Measurements from ENCODE around the gene SAMD5. TPM values are rescaled to one million over a fixed set of nuclear protein-coding genes. Genes with fewer than 3 reads are reported as not detected.

SAMD5 gene
- total and polyA plus RNA-seq, 2 donors from 2014 or later = 9.2 to 11.1 TPM

DNA sequence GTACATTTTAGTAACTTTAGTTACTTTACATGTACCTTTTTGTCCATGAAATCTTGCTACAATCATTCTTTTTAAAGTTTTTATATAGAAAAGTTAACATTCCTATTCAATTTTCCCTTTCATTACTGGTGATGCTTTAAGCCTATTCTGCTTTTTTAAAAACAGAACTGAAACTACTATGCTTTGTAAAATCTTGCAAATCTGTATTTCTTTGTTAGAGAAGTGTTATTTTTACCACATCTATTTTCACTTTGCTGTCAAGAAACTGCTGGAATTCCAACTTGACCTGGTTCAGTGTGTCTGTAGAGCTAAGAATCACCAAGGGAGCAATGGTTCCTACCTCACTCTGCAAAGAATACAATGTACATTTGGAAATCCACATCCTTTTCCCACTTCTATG, 21.8 kb upstream of the SAMD5 start:
- TF ChIP-seq, protein P1, sequence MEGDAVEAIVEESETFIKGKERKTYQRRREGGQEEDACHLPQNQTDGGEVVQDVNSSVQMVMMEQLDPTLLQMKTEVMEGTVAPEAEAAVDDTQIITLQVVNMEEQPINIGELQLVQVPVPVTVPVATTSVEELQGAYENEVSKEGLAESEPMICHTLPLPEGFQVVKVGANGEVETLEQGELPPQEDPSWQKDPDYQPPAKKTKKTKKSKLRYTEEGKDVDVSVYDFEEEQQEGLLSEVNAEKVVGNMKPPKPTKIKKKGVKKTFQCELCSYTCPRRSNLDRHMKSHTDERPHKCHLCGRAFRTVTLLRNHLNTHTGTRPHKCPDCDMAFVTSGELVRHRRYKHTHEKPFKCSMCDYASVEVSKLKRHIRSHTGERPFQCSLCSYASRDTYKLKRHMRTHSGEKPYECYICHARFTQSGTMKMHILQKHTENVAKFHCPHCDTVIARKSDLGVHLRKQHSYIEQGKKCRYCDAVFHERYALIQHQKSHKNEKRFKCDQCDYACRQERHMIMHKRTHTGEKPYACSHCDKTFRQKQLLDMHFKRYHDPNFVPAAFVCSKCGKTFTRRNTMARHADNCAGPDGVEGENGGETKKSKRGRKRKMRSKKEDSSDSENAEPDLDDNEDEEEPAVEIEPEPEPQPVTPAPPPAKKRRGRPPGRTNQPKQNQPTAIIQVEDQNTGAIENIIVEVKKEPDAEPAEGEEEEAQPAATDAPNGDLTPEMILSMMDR (IDR thresholded peaks at IDR 0.05; ENCODE audit: borderline replicate concordance, extremely low read depth, insufficient read depth) = no peak

DNA sequence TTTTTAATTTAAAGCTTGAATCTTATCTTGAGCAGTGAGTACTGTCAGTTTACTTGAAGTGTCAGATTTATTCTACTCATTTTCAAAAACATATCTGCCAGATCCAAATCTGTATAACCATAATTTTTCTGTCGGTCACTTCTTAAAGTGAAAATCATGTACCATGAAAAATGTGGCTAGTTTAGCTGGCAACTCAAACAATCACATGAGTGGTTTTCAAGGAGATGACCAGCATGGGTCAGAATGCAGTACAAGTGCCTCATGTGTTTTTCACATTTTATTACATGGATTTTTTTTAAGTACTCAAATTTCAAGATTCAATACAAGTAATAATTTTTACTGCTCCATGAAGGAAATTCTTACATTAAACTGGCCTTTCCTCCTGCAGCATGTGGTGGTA, 11.0 kb upstream of the SAMD5 start:
- intact Hi-C loops (cut with DNase I) = no loop called here
- DNase-seq = no peak

More for the DNA sequence above, 21.8 kb upstream of the SAMD5 start:
- Histone ChIP-seq H3K27me3 (ENCODE audit: control insufficient read depth, insufficient read depth, low read length) (no peaks in the 10 kb centered on the region), H3K36me3 (ENCODE audit: control insufficient read depth in 2 of 3, insufficient read depth in 3 of 3, low read length in 3 of 3) (no peaks in the 10 kb centered on the region), H3K4me1 (ENCODE audit: control insufficient read depth in 2 of 3, insufficient read depth in 2 of 3, low read depth in 1 of 3, low read length in 3 of 3) (no peaks in the 10 kb centered on the region), H3K27ac (ENCODE audit: low read depth in 2 of 2, low read length in 2 of 2) (no peak overlapping the region), H3K4me3 (ENCODE audit: low read length in 3 of 3) (no peak overlapping the region), H3K9ac (ENCODE audit: low read length in 3 of 3) (no peak overlapping the region), H3K9me3 (ENCODE audit: control insufficient read depth in 2 of 3, insufficient read depth in 1 of 3, low read length in 3 of 3) (no peaks in the 10 kb centered on the region)
- intact Hi-C loops (cut with DNase I) = no loop called here
- DNase-seq (no peak), FAIRE-seq (no peak)

DNA sequence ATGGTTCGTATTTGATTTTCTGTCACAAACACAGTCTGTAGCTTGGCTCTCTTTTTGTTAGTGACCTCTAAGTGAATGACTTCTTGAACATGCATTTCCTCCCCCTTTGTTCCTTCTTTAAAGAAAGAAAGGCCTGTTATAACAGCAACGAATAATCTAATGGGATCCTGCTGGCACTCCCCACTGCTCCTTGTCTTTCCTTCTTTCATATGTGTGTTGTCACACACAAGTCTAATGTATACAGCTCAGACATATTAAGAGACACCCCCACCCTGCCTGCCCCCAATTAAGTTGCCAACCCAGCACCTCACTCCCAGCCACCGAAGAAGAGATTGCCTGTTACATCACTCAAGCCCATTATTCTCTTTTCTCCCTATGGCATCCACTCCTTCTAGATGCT, 4.9 kb upstream of the SAMD5 start:
- Histone ChIP-seq H3K9ac (ENCODE audit: low read length in 3 of 3) (no peak overlapping the region), H3K4me1 (ENCODE audit: control insufficient read depth in 2 of 3, insufficient read depth in 2 of 3, low read depth in 1 of 3, low read length in 3 of 3) (peaks cover 0 to 7% (median 3%) of the 10 kb centered on the region in 3 donors), H3K36me3 (ENCODE audit: control insufficient read depth in 2 of 3, insufficient read depth in 3 of 3, low read length in 3 of 3) (no peaks in the 10 kb centered on the region), H3K27me3 (ENCODE audit: control insufficient read depth, insufficient read depth, low read length) (no peaks in the 10 kb centered on the region), H3K27ac (ENCODE audit: low read depth in 2 of 2, low read length in 2 of 2) (no peak overlapping the region), H3K4me3 (ENCODE audit: low read length in 3 of 3) (no peak overlapping the region), H3K9me3 (ENCODE audit: control insufficient read depth in 2 of 3, insufficient read depth in 1 of 3, low read length in 3 of 3) (no peaks in the 10 kb centered on the region)
- TF ChIP-seq, protein P1 (IDR thresholded peaks at IDR 0.05; ENCODE audit: borderline replicate concordance, extremely low read depth, insufficient read depth) = no peak
- FAIRE-seq (no peak), DNase-seq (no peak)
- intact Hi-C loops (cut with DNase I) = loop anchor here (10.0 kb wide), 1 partner anchor 661 kb away; no protein-coding TSS in a partner anchor

More for the DNA sequence above, 11.0 kb upstream of the SAMD5 start:
- no peaks in the 10 kb centered on the region for H3K36me3 ChIP-seq (ENCODE audit: control insufficient read depth in 2 of 3, insufficient read depth in 3 of 3, low read length in 3 of 3)
- H3K4me1 ChIP-seq (ENCODE audit: control insufficient read depth in 2 of 3, insufficient read depth in 2 of 3, low read depth in 1 of 3, low read length in 3 of 3) = no peaks in the 10 kb centered on the region
- no peaks in the 10 kb centered on the region for H3K27me3 ChIP-seq (ENCODE audit: control insufficient read depth, insufficient read depth, low read length)
- TF ChIP-seq, protein P1 (IDR thresholded peaks at IDR 0.05; ENCODE audit: borderline replicate concordance, extremely low read depth, insufficient read depth) = no peak
- H3K4me3 ChIP-seq (ENCODE audit: low read length in 3 of 3) = no peak overlapping the region
- peaks cover 0 to 4% (median 0%) of the 10 kb centered on the region in 3 donors for H3K9me3 ChIP-seq (ENCODE audit: control insufficient read depth in 2 of 3, insufficient read depth in 1 of 3, low read length in 3 of 3)
- no peak for FAIRE-seq
- no peak overlapping the region for H3K27ac ChIP-seq (ENCODE audit: low read depth in 2 of 2, low read length in 2 of 2)
- H3K9ac ChIP-seq (ENCODE audit: low read length in 3 of 3) = no peak overlapping the region

DNA sequence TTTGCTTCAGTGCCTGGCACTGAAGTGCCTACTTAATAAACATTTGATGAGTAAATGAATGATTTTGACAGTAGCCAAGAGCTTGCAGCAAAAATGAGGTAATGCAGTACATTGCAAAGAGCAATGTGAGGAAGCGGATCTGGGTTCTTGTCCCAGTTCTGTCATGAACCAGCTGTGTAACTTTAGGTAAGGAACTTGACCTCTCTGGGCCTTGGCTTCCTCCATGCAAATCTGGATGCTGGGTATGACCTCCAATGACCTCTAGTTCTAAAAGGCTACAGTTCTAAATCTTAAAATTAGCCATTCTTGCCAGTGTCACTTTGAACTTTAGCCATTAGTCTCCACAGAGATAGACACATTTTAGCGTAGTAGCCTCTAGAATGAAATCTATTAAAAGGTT, 3.6 kb upstream of the SAMD5 start:
- Histone ChIP-seq H3K9ac (ENCODE audit: low read length in 3 of 3) (no peak overlapping the region), H3K9me3 (ENCODE audit: control insufficient read depth in 2 of 3, insufficient read depth in 1 of 3, low read length in 3 of 3) (no peaks in the 10 kb centered on the region), H3K27ac (ENCODE audit: low read depth in 2 of 2, low read length in 2 of 2) (no peak overlapping the region), H3K4me1 (ENCODE audit: control insufficient read depth in 2 of 3, insufficient read depth in 2 of 3, low read depth in 1 of 3, low read length in 3 of 3) (peaks cover 0 to 10% (median 3%) of the 10 kb centered on the region in 3 donors), H3K36me3 (ENCODE audit: control insufficient read depth in 2 of 3, insufficient read depth in 3 of 3, low read length in 3 of 3) (no peaks in the 10 kb centered on the region), H3K4me3 (ENCODE audit: low read length in 3 of 3) (no peak overlapping the region), H3K27me3 (ENCODE audit: control insufficient read depth, insufficient read depth, low read length) (no peaks in the 10 kb centered on the region)
- intact Hi-C loops (cut with DNase I) = loop anchor here (10.0 kb wide), 1 partner anchor 660 kb away; no protein-coding TSS in a partner anchor
- FAIRE-seq (no peak), DNase-seq (no peak)
- TF ChIP-seq, protein P1 (IDR thresholded peaks at IDR 0.05; ENCODE audit: borderline replicate concordance, extremely low read depth, insufficient read depth) = no peak

Measured in kidney (tissue), 14 donors.